ENCODE results near the gene DOC2A.

DNA sequence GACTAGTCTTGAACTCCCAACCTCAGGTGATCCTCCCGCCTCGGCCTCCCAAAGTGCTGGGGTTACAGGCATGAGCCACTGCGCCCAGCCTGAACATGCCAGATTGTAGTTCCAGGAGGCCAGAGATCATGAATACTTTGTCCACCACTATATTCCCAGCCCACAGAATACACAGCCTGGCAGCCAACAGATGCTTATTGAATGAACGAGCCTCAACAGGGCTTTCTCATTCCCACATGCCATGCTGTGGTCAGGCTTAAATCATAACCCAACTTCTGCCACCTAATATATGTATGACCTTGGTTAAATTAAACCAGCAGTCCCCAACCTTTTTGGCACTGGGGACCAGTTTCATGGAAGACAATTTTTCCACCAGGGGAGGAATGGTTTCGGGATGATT is 52.1 kb downstream of the DOC2A start:
- TF ChIP-seq, protein P1, sequence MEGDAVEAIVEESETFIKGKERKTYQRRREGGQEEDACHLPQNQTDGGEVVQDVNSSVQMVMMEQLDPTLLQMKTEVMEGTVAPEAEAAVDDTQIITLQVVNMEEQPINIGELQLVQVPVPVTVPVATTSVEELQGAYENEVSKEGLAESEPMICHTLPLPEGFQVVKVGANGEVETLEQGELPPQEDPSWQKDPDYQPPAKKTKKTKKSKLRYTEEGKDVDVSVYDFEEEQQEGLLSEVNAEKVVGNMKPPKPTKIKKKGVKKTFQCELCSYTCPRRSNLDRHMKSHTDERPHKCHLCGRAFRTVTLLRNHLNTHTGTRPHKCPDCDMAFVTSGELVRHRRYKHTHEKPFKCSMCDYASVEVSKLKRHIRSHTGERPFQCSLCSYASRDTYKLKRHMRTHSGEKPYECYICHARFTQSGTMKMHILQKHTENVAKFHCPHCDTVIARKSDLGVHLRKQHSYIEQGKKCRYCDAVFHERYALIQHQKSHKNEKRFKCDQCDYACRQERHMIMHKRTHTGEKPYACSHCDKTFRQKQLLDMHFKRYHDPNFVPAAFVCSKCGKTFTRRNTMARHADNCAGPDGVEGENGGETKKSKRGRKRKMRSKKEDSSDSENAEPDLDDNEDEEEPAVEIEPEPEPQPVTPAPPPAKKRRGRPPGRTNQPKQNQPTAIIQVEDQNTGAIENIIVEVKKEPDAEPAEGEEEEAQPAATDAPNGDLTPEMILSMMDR (conservative IDR thresholded peaks at IDR 0.05; ENCODE audit: low read depth in 2 of 2) = no peak
- TF ChIP-seq, protein P2, sequence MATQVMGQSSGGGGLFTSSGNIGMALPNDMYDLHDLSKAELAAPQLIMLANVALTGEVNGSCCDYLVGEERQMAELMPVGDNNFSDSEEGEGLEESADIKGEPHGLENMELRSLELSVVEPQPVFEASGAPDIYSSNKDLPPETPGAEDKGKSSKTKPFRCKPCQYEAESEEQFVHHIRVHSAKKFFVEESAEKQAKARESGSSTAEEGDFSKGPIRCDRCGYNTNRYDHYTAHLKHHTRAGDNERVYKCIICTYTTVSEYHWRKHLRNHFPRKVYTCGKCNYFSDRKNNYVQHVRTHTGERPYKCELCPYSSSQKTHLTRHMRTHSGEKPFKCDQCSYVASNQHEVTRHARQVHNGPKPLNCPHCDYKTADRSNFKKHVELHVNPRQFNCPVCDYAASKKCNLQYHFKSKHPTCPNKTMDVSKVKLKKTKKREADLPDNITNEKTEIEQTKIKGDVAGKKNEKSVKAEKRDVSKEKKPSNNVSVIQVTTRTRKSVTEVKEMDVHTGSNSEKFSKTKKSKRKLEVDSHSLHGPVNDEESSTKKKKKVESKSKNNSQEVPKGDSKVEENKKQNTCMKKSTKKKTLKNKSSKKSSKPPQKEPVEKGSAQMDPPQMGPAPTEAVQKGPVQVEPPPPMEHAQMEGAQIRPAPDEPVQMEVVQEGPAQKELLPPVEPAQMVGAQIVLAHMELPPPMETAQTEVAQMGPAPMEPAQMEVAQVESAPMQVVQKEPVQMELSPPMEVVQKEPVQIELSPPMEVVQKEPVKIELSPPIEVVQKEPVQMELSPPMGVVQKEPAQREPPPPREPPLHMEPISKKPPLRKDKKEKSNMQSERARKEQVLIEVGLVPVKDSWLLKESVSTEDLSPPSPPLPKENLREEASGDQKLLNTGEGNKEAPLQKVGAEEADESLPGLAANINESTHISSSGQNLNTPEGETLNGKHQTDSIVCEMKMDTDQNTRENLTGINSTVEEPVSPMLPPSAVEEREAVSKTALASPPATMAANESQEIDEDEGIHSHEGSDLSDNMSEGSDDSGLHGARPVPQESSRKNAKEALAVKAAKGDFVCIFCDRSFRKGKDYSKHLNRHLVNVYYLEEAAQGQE (IDR thresholded peaks at IDR 0.05; ENCODE audit: unreplicated experiment) = no peak
- TF ChIP-seq EZH2phosphoT487 (IDR thresholded peaks at IDR 0.05; ENCODE audit: unreplicated experiment) (no peak), EZH2 (IDR thresholded peaks at IDR 0.05; ENCODE audit: low read depth, unreplicated experiment) (no peak), POLR2AphosphoS5 (IDR thresholded peaks at IDR 0.05; ENCODE audit: low read depth) (no peak), CREB1 (CRISPR knock-in tag; IDR thresholded peaks at IDR 0.05; ENCODE audit: low read depth) (no peak), ZNF331 (CRISPR knock-in tag; IDR thresholded peaks at IDR 0.05; ENCODE audit: low read depth) (no peak)

All from GM23338 (cell line).